Measurements from ENCODE around the gene ACAA1. TPM values are rescaled to one million over a fixed set of nuclear protein-coding genes. Genes with fewer than 3 reads are reported as not detected.
A peak's percentile ranks its signal among the peaks of the same experiment; 100 is the strongest.

ACAA1 gene
- total and polyA plus RNA-seq, 9 of the 15 experiments (the other 6 are each of a cell fraction or from before 2014, with no cell fraction given): 4.0 to 88.9 (median 57.2) TPM

DNA sequence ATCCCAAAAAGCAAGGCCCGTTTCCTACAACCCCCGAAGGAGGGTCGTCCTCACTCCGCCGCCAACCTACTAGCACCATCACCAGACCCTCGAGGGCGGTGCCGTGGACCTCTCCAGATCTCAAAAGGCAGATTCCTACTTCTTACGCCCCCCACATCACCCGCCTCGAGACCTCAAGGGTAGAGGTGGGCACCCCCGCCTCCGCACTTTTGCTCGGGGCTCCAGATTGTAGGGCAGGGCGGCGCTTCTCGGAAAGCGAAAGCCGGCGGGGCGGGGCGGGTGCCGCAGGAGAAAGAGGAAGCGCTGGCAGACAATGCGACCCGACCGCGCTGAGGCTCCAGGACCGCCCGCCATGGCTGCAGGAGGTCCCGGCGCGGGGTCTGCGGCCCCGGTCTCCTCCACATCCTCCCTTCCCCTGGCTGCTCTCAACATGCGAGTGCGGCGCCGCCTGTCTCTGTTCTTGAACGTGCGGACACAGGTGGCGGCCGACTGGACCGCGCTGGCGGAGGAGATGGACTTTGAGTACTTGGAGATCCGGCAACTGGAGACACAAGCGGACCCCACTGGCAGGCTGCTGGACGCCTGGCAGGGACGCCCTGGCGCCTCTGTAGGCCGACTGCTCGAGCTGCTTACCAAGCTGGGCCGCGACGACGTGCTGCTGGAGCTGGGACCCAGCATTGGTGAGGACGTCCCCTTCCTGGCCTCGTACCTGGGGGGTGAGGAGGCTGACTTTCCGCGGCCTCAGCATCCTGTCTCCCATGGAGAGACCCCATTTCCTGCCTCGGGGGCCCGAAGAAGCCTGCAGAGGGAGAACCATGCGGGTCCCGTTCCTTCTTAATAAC lies 1.6 kb upstream of the ACAA1 start, which contains the start of gene MYD88 (continued):
- TF ChIP-seq, protein P1, sequence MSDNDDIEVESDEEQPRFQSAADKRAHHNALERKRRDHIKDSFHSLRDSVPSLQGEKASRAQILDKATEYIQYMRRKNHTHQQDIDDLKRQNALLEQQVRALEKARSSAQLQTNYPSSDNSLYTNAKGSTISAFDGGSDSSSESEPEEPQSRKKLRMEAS (CRISPR knock-in tag; IDR thresholded peaks at IDR 0.05): peak; percentile 79
- TF ChIP-seq ZNF12 (CRISPR knock-in tag; IDR thresholded peaks at IDR 0.05) (peak; percentile 85; the same call in 1 of the 2 replicates), ATF1 (CRISPR knock-in tag; IDR thresholded peaks at IDR 0.05) (no peak), ATF1 (tag; IDR thresholded peaks at IDR 0.05) (peak; percentile 22; the same call in 1 of the 2 replicates), JUN (IDR thresholded peaks at IDR 0.05; ENCODE audit: borderline replicate concordance, low read depth, low read length) (no peak), JUN (CRISPR knock-in tag; IDR thresholded peaks at IDR 0.05; ENCODE audit: borderline replicate concordance) (peak; percentile 76; the same call in 1 of the 2 replicates), RFX5 (IDR thresholded peaks at IDR 0.05; ENCODE audit: low read depth, low read length) (no peak), EGR1 (conservative IDR thresholded peaks at IDR 0.05) (peak; percentile 96), DMBX1 (CRISPR knock-in tag; IDR thresholded peaks at IDR 0.05; ENCODE audit: borderline replicate concordance) (no peak), MTA1 (IDR thresholded peaks at IDR 0.05; ENCODE audit: borderline replicate concordance) (no peak), HNRNPK (IDR thresholded peaks at IDR 0.05; ENCODE audit: low read depth, low read length, poor library complexity, severe bottlenecking) (no peak), ZNF444 (CRISPR knock-in tag; IDR thresholded peaks at IDR 0.05) (no peak), GABPB1 (CRISPR knock-in tag; IDR thresholded peaks at IDR 0.05) (peak; percentile 71), BCOR (IDR thresholded peaks at IDR 0.05) (peak; percentile 8; the same call in 1 of the 2 replicates), ZBTB17 (CRISPR knock-in tag; IDR thresholded peaks at IDR 0.05) (peak; percentile 19; the same call in 1 of the 2 replicates)
- TF ChIP-seq, protein P2, sequence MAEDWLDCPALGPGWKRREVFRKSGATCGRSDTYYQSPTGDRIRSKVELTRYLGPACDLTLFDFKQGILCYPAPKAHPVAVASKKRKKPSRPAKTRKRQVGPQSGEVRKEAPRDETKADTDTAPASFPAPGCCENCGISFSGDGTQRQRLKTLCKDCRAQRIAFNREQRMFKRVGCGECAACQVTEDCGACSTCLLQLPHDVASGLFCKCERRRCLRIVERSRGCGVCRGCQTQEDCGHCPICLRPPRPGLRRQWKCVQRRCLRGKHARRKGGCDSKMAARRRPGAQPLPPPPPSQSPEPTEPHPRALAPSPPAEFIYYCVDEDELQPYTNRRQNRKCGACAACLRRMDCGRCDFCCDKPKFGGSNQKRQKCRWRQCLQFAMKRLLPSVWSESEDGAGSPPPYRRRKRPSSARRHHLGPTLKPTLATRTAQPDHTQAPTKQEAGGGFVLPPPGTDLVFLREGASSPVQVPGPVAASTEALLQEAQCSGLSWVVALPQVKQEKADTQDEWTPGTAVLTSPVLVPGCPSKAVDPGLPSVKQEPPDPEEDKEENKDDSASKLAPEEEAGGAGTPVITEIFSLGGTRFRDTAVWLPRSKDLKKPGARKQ (CRISPR knock-in tag; IDR thresholded peaks at IDR 0.05): no peak
- TF ChIP-seq, protein P3, sequence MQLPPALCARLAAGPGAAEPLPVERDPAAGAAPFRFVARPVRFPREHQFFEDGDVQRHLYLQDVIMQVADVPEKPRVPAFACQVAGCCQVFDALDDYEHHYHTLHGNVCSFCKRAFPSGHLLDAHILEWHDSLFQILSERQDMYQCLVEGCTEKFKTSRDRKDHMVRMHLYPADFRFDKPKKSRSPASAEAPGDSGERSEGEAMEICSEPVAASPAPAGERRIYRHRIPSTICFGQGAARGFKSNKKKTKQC (CRISPR knock-in tag; IDR thresholded peaks at IDR 0.05): no peak; the same call in none of the 2 replicates
- TF ChIP-seq, protein P4, sequence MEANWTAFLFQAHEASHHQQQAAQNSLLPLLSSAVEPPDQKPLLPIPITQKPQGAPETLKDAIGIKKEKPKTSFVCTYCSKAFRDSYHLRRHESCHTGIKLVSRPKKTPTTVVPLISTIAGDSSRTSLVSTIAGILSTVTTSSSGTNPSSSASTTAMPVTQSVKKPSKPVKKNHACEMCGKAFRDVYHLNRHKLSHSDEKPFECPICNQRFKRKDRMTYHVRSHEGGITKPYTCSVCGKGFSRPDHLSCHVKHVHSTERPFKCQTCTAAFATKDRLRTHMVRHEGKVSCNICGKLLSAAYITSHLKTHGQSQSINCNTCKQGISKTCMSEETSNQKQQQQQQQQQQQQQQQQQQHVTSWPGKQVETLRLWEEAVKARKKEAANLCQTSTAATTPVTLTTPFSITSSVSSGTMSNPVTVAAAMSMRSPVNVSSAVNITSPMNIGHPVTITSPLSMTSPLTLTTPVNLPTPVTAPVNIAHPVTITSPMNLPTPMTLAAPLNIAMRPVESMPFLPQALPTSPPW (CRISPR knock-in tag; IDR thresholded peaks at IDR 0.05): peak; percentile 72; the same call in 1 of the 2 replicates
- TF ChIP-seq, protein P5, sequence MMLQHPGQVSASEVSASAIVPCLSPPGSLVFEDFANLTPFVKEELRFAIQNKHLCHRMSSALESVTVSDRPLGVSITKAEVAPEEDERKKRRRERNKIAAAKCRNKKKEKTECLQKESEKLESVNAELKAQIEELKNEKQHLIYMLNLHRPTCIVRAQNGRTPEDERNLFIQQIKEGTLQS (IDR thresholded peaks at IDR 0.05): no peak
- TF ChIP-seq, protein P5 (CRISPR knock-in tag; conservative IDR thresholded peaks at IDR 0.05): no peak
- TF ChIP-seq, protein P6, sequence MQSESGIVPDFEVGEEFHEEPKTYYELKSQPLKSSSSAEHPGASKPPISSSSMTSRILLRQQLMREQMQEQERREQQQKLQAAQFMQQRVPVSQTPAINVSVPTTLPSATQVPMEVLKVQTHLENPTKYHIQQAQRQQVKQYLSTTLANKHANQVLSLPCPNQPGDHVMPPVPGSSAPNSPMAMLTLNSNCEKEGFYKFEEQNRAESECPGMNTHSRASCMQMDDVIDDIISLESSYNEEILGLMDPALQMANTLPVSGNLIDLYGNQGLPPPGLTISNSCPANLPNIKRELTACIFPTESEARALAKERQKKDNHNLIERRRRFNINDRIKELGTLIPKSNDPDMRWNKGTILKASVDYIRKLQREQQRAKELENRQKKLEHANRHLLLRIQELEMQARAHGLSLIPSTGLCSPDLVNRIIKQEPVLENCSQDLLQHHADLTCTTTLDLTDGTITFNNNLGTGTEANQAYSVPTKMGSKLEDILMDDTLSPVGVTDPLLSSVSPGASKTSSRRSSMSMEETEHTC (IDR thresholded peaks at IDR 0.05): 0 out of 2 replicates have a peak, but pooled peaks have one; percentile 8

Data from K562 (cell line).